H1 (cell line): Measurements from ENCODE around the gene LTBP1. TPM values are rescaled to one million over a fixed set of nuclear protein-coding genes. Genes with fewer than 3 reads are reported as not detected.

Experiments used
- NANOG ChIP-seq: IDR thresholded peaks from 2 replicates; pipeline ENCODE4 v1.6.1; 2011; ENCODE audit warnings: low read length, low read depth, mild to moderate bottlenecking, inconsistent platforms; ENCODE audit not compliant: insufficient read depth, poor library complexity, severe bottlenecking
- RXRA ChIP-seq: IDR thresholded peaks from 2 replicates; pipeline ENCODE4 v1.6.1; 2011; ENCODE audit warnings: low read depth, mild to moderate bottlenecking, low read length, moderate library complexity; ENCODE audit not compliant: insufficient read depth
- polyA plus RNA-seq, 7 experiments: library from polyadenylated mRNA; depleted of rRNA in 3 of 7; stranded (reverse) in 5 of 7; unstranded in 2 of 7; fragments of >200 nt in 5 of 7; fragments of 200-250 nt in 2 of 7; gene quantifications; 1 replicate in 5 of 7; 2 replicates in 1 of 7; 4 replicates in 1 of 7; pipeline versions ENCODE4 v1.2.1 to v1.2.3, GENCODE V29; 2011 to 2013; ENCODE audit warnings: missing spikeins in 2 of 7, mixed read lengths in 2 of 7
- total RNA-seq: library from RNA; stranded (reverse); fragmentation: NEBNext Ultra II Directional; extraction: Animal tissue kit (Norgen Biotek cat#: 25700); gene quantifications from 2 replicates; pipeline ENCODE4 v1.2.1, GENCODE V29; 2021
- TF ChIP-seq, protein P1 (sequence below): IDR thresholded peaks from 2 replicates; pipeline ENCODE4 v1.6.1; 2011; ENCODE audit warnings: low read depth, mild to moderate bottlenecking, low read length; ENCODE audit not compliant: insufficient read depth

LTBP1 gene
- total and polyA plus RNA-seq, 2 of the 8 experiments (the other 6 are each of a cell fraction or from before 2014, with no cell fraction given): 15.4 to 24.7 TPM

DNA sequence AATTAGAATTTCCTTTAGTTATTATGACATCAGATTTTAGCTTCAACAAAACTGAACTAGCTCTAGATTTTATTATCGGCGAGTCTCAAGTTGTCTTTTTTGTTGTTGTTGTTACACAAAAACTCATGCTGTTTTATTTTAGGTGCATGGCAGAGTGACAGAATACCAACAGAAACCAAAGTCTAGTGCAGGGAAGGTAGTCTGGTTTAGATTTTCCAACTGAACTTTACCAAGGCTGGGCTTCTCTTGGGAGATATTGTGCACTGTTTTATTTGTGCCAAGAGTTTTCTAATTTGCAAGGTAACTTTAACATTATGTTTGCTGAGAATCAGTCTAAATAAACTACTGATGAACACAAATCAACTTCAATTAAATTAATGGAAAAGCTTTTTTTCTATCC lies 486.1 kb downstream of the LTBP1 start (continued):
- TF ChIP-seq, protein P1, sequence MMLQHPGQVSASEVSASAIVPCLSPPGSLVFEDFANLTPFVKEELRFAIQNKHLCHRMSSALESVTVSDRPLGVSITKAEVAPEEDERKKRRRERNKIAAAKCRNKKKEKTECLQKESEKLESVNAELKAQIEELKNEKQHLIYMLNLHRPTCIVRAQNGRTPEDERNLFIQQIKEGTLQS: no peak
- TF ChIP-seq NANOG: no peak
- no peak for TF ChIP-seq RXRA
